ENCODE data around the gene KRTAP13-3. TPM values are rescaled to one million over a fixed set of nuclear protein-coding genes. Genes with fewer than 3 reads are reported as not detected.

Gene KRTAP13-3
- total and polyA plus RNA-seq, 10 of the 15 experiments (the other 5 are each of a cell fraction or from before 2014, with no cell fraction given), result not detected

DNA sequence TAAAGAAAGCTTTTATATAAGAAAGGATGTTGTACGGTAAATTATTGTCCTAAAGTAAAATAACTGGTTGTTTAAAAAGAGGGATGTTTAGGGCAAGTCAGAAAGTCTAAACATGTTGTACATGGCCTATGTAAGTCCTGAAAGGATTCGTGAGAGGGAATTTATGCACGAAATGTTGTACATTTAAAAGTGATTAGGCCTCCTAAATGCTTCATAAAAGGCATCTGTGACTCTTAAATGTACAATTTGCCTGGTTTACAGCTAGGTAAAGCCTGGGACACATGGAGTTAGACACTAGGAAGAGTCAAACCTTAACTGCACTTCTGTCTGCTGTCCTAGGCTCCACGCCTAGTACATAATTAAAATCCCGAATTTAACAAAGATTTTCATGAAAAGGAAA is 9.7 kb downstream of the KRTAP13-3 start (continued):
- TF ChIP-seq SIN3A (IDR thresholded peaks at IDR 0.05; ENCODE audit: low read depth, low read length) (no peak), NR2F1 (conservative IDR thresholded peaks at IDR 0.05) (no peak), SMARCA5 (IDR thresholded peaks at IDR 0.05) (no peak), KDM1A (IDR thresholded peaks at IDR 0.05; ENCODE audit: borderline replicate concordance) (no peak)

GRCh38 chr21:30408782-30409494 is 16.8 kb downstream of the KRTAP13-3 start:
- RAD21 ChIA-PET (ENCODE audit: unreplicated experiment), result no interaction called here
- ATAC-seq, result peak; percentile 70

DNA sequence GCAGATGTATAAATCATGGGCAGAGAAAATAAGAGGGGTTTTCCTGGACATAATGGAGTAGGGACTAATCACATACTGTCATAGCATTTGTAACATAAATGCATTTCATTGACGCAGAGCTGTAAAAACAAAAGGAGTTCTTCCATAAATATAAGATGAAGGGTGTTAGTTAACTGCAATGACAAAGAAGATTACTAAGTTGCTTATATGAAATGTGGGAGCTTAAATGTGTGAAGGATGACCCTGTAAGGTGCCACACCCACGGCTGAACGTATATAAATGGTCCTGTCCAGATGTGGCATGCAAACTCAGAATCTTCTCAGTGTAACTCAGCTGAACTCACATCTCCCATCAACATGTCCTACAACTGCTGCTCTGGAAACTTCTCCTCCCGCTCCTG is 30.0 kb downstream of the KRTAP13-3 start, which contains the start of gene KRTAP13-1:
KRTAP13-1 (plus strand) TSS at position 301 of the 400 bp plus-strand sequence; CDS start at position 357, 56 bp downstream.
- no peak within 1 kb of the TSS for H3K4me2 ChIP-seq (ENCODE audit: control insufficient read depth, insufficient read depth)
- ChIA-PET CTCF (no interaction called here), RAD21 (ENCODE audit: unreplicated experiment) (no interaction called here), POLR2A (no interaction called here), SMC1A (ENCODE audit: uncharacterized antibody, unreplicated experiment) (no interaction called here)
- H3K9me3 ChIP-seq (replicated peaks; ENCODE audit: control insufficient read depth, insufficient read depth, low read length), result no peaks in the 10 kb centered on the region
- FAIRE-seq (no peak), ATAC-seq (no peak), DNase-seq (ENCODE audit: low read depth, low spot score) (no peak)
- no peaks in the 10 kb centered on the region for H3K36me3 ChIP-seq (ENCODE audit: control insufficient read depth in 2 of 2, insufficient read depth in 2 of 2, low read length in 1 of 2)
- BruUV-seq (replicated peaks), result no TSS peak
- H3K27ac ChIP-seq (ENCODE audit: control insufficient read depth, insufficient read depth), result no peak within 1 kb of the TSS
- 0% methylated on average over 4 of the region's 4 CpGs for WGBS (ENCODE audit: insufficient coverage, insufficient replicate concordance, low lambda C conversion rate, missing lambda C conversion rate)
- H3K9ac ChIP-seq (ENCODE audit: control insufficient read depth, insufficient read depth, low read length), result no peak within 1 kb of the TSS
- intact Hi-C loops (cut with micrococcal nuclease; ENCODE audit: unreplicated experiment) (no loop called here), in situ Hi-C loops (cut with MboI) (no loop called here)
- TF ChIP-seq SMAD1 (IDR thresholded peaks at IDR 0.05; ENCODE audit: low read depth, partially characterized antibody) (no peak), NR2F1 (conservative IDR thresholded peaks at IDR 0.05) (no peak), SRF (IDR thresholded peaks at IDR 0.05; ENCODE audit: low read depth in 2 of 2, low read length in 2 of 2) (no peak), GABPA (IDR thresholded peaks at IDR 0.05; ENCODE audit: low read depth) (no peak), KDM1A (IDR thresholded peaks at IDR 0.05; ENCODE audit: borderline replicate concordance) (no peak)
- TF ChIP-seq, protein P1, sequence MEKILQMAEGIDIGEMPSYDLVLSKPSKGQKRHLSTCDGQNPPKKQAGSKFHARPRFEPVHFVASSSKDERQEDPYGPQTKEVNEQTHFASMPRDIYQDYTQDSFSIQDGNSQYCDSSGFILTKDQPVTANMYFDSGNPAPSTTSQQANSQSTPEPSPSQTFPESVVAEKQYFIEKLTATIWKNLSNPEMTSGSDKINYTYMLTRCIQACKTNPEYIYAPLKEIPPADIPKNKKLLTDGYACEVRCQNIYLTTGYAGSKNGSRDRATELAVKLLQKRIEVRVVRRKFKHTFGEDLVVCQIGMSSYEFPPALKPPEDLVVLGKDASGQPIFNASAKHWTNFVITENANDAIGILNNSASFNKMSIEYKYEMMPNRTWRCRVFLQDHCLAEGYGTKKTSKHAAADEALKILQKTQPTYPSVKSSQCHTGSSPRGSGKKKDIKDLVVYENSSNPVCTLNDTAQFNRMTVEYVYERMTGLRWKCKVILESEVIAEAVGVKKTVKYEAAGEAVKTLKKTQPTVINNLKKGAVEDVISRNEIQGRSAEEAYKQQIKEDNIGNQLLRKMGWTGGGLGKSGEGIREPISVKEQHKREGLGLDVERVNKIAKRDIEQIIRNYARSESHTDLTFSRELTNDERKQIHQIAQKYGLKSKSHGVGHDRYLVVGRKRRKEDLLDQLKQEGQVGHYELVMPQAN (conservative IDR thresholded peaks at IDR 0.05), result no peak
- TF ChIP-seq, protein P2, sequence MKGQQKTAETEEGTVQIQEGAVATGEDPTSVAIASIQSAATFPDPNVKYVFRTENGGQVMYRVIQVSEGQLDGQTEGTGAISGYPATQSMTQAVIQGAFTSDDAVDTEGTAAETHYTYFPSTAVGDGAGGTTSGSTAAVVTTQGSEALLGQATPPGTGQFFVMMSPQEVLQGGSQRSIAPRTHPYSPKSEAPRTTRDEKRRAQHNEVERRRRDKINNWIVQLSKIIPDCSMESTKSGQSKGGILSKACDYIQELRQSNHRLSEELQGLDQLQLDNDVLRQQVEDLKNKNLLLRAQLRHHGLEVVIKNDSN (IDR thresholded peaks at IDR 0.05; ENCODE audit: borderline replicate concordance, extremely low read length, insufficient read depth, low read depth, low read length), result no peak
- H2AFZ ChIP-seq (ENCODE audit: control insufficient read depth, low read depth, low read length), result no peak within 1 kb of the TSS
- no peaks in the 10 kb centered on the region for H3K27me3 ChIP-seq (replicated peaks in 1 of 2; ENCODE audit: control insufficient read depth in 2 of 2, insufficient read depth in 2 of 2, low read length in 1 of 2)
- H3K4me3 ChIP-seq, result no peak within 1 kb of the TSS
- no peaks in the 10 kb centered on the region for H4K20me1 ChIP-seq (ENCODE audit: control insufficient read depth, insufficient read depth)
- no peaks in the 10 kb centered on the region for H3K4me1 ChIP-seq (ENCODE audit: control insufficient read depth, insufficient read depth, low read length)
- H3K79me2 ChIP-seq (ENCODE audit: control insufficient read depth, insufficient read depth, low read length), result no peaks in the 10 kb centered on the region

More at GRCh38 chr21:30408782-30409494, 16.8 kb downstream of the KRTAP13-3 start:
- DNase-seq (ENCODE audit: low read depth, low spot score) (no peak), FAIRE-seq (no peak)
- H3K4me2 ChIP-seq (ENCODE audit: control insufficient read depth, insufficient read depth), result no peak overlapping the region
- in situ Hi-C loops (cut with MboI) (no loop called here), intact Hi-C loops (cut with micrococcal nuclease; ENCODE audit: unreplicated experiment) (loop anchor here (1.0 kb wide), 1 partner anchor 68 kb away; no protein-coding TSS in a partner anchor)
- CTCF ChIA-PET, result interaction anchor here (0.6 to 2.0 kb wide), 4 partner anchors 21 to 68 kb away, joined by 3 to 6 read pairs (median 3); no protein-coding TSS in a partner anchor
- H4K20me1 ChIP-seq (ENCODE audit: control insufficient read depth, insufficient read depth), result no peaks in the 10 kb centered on the region
- no peak overlapping the region for H2AFZ ChIP-seq (ENCODE audit: control insufficient read depth, low read depth, low read length)
- H3K9me3 ChIP-seq (replicated peaks; ENCODE audit: control insufficient read depth, insufficient read depth, low read length), result no peaks in the 10 kb centered on the region
- WGBS (ENCODE audit: insufficient coverage, insufficient replicate concordance, low lambda C conversion rate, missing lambda C conversion rate), result 39% methylated on average over 14 of the region's 14 CpGs
- H3K9ac ChIP-seq (ENCODE audit: control insufficient read depth, insufficient read depth, low read length), result no peak overlapping the region
- POLR2A ChIA-PET, result no interaction called here
- TF ChIP-seq CREB1 (IDR thresholded peaks at IDR 0.05; ENCODE audit: low read depth) (no peak), BACH1 (IDR thresholded peaks at IDR 0.05; ENCODE audit: borderline replicate concordance) (no peak)
- no peak overlapping the region for H3K27ac ChIP-seq (ENCODE audit: control insufficient read depth, insufficient read depth)
- no peaks in the 10 kb centered on the region for H3K4me1 ChIP-seq (ENCODE audit: control insufficient read depth, insufficient read depth, low read length)
- H3K27me3 ChIP-seq (replicated peaks in 1 of 2; ENCODE audit: control insufficient read depth in 2 of 2, insufficient read depth in 2 of 2, low read length in 1 of 2), result no peaks in the 10 kb centered on the region
- no TSS peak for BruUV-seq (replicated peaks)
- no peak overlapping the region for H3K4me3 ChIP-seq
- SMC1A ChIA-PET (ENCODE audit: uncharacterized antibody, unreplicated experiment), result no interaction called here
- H3K79me2 ChIP-seq (ENCODE audit: control insufficient read depth, insufficient read depth, low read length), result no peaks in the 10 kb centered on the region
- no peaks in the 10 kb centered on the region for H3K36me3 ChIP-seq (ENCODE audit: control insufficient read depth in 2 of 2, insufficient read depth in 2 of 2, low read length in 1 of 2)
